IPS-18c (cell line): Measurements from ENCODE around the gene CEP57L1.
"Not testable (repeated sequence)": the region's sequence is repeated elsewhere in the genome, so short reads cannot be mapped to it uniquely, and the experiment has no call there.

Source experiments
- H3K4me3 ChIP-seq: 2 replicates; pipeline ENCODE4 v1.7.0; 2013; ENCODE audit warnings: low read depth, mild to moderate bottlenecking, low read length, moderate library complexity; ENCODE audit not compliant: insufficient read depth
- H3K9me3 ChIP-seq: one replicate; pipeline ENCODE4 v1.6.1; 2013; ENCODE audit warnings: mild to moderate bottlenecking, low read length, moderate library complexity; ENCODE audit not compliant: control insufficient read depth, insufficient read depth

Gene CEP57L1

GRCh38 chr6:109062767-109063352 lies 32.4 kb upstream of the CEP57L1 start:
- Histone ChIP-seq H3K9me3 (no peaks in the 10 kb centered on the region), H3K4me3 (no peak overlapping the region)

- no peaks in the 10 kb centered on the region for H3K9me3 ChIP-seq
Measured at GRCh38 chr6:109069746-109070145, 25.6 kb upstream of the CEP57L1 start.

DNA sequence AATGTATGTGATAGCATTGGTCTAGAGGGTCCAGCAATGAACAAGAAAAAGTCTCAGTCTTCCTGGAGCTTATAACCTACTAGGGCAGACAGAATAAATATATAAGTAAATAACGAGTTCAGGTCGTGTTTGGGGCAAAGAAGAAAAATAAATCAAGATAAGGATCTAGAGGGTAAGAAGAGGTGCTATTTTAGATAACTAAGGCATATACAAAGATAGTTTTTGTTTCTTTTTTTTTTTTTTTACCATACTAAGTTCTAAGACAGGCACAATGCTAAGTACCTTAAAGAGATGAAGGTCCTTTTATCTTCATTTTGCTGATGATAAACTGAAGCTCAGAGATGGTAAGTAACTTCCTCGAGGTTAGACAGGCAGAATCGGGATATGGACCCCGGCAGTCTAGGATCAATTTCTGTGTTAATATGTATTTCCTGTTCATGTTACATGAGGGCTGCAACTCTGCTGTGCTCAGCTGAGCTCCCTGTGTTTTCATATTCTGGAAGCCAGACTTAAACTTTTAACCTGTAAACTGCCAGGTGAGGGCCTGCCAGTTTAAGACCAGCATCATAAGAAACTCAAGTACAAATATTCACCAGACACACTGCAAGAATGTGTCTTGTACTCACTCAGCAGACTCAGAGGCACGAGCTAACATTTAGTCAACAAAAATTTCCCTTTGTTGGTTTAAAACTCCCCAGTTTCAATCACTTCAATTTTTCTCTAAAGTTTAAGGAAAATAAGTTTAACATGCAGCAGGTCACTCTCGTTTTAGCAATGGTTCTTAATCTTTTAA lies 24.0 kb upstream of the CEP57L1 start:
- no peaks in the 10 kb centered on the region for H3K9me3 ChIP-seq

More at GRCh38 chr6:109069746-109070145, 25.6 kb upstream of the CEP57L1 start:
- no peak overlapping the region for H3K4me3 ChIP-seq

GRCh38 chr6:109073344-109074132 lies 21.8 kb upstream of the CEP57L1 start:
- no peaks in the 10 kb centered on the region for H3K9me3 ChIP-seq

More for the DNA sequence above, 24.0 kb upstream of the CEP57L1 start:
- no peak overlapping the region for H3K4me3 ChIP-seq

GRCh38 chr6:109074133-109074415 lies 21.2 kb upstream of the CEP57L1 start:
- no peak overlapping the region for H3K4me3 ChIP-seq
- no peaks in the 10 kb centered on the region for H3K9me3 ChIP-seq

More at GRCh38 chr6:109073344-109074132, 21.8 kb upstream of the CEP57L1 start:
- no peak overlapping the region for H3K4me3 ChIP-seq

GRCh38 chr6:109075934-109076333 lies 19.4 kb upstream of the CEP57L1 start:
- Histone ChIP-seq H3K4me3 (no peak overlapping the region), H3K9me3 (no peaks in the 10 kb centered on the region)

DNA sequence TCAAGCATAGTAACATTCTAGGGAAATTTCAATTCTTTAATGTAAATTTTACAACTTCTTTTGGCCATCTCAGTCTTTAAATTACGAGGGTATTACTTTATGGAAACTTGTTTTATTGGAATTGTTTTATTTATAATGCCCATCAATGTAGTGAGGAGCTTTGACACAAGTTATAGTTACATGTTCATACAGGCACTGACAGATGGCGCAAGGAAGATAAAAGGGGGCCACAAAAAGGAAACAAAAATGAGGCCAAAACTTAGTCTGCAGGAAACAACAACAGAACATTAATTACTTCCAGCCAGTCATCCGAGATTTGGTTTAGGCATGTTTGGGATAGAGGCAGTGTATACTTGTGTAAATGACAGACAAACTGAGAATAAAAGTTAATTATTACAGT lies 18.9 kb upstream of the CEP57L1 start:
- H3K4me3 ChIP-seq: no peak overlapping the region

DNA sequence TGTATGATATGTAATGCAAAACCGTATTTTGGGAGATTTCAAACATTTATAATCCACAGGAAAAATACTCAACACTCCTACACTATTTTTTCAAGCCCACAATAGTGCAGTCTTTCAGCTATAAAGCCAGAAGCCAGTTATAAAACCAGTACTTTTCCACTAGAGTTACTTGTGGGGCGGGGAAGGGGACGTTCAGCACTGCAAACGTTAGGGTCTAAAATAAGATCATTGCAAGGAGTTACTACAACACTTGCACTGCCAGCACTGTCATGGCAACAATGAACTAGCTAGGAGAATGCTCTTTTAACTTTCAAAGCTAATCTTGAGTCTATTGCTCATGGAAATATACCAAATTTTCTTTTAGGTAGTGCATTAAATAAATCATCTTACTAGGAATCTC lies 15.3 kb upstream of the CEP57L1 start:
- Histone ChIP-seq H3K4me3 (no peak overlapping the region), H3K9me3 (no peaks in the 10 kb centered on the region)

More for the DNA sequence above, 18.9 kb upstream of the CEP57L1 start:
- no peaks in the 10 kb centered on the region for H3K9me3 ChIP-seq

DNA sequence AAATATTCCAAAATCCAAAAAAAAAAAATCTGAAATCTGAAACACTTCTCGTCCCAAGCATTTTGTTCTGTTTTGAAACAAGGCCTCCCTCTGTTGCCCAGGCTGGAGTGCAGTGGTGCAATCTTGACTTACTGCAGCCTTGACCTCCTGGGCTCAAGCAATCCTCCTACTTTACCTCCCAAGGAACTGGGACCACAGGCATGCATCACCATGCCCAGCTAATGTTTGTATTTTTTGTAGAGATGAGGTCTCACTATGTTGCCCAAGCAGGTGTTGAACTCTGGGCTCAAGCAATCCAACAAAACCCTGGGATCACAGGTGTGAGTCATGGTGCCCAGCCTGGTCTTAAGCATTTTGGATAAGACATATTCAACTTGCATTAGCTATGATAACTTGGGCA lies 14.3 kb upstream of the CEP57L1 start:
- Histone ChIP-seq H3K4me3 (no peak overlapping the region), H3K9me3 (no peaks in the 10 kb centered on the region)

DNA sequence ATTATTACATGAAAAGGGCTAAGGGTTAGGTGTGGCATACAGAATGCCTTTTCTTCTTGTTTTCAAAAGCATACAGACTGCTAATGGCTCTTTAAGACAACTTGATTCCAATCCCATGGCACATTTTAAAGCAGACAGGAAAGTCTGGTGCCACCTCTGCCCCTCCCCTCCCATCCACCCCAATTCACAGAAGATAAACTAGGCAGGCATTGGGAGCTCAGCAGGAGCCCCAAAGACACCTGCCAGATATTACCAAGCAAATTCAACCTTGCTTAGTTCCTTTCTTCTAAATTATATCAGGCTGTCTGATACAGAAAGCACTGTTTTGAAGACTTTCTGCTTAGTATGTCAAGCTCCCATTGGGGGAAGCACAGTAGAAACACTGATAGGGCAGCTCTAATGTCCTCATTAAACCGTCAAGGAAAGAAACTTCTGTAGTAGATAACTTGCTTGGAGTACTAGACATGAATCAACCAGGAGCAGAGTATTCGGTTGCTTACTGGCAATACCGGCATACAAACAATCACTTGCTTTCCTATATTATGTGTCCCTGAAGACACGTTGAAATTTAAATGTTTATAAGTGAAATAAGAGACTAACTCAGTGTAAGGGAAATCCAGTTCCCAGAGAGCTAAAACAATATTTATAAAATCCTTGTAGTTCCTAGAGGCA lies 13.7 kb upstream of the CEP57L1 start:
- H3K9me3 ChIP-seq: no peaks in the 10 kb centered on the region
- no peak overlapping the region for H3K4me3 ChIP-seq

GRCh38 chr6:109082188-109082577 lies 13.1 kb upstream of the CEP57L1 start:
- no peaks in the 10 kb centered on the region for H3K9me3 ChIP-seq
- no peak overlapping the region for H3K4me3 ChIP-seq

DNA sequence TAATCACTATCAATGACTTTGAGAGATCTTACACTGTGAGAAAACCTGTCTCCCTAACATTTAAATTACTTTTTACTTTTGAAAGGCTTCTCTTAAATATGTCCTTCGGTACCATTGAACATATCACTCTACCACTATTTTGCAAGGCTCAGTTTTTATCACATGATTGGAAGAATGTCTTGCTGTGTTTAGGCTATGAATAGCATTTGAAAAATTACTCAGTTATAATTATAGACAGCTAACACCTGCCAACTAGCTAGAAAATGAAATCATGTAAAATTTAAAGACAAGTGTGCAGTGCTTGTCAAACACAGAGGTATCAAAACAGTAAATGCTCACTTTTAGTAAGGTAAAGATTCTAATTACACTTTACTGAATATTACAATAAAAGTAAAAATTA lies 11.7 kb upstream of the CEP57L1 start:
- no peaks in the 10 kb centered on the region for H3K9me3 ChIP-seq
- no peak overlapping the region for H3K4me3 ChIP-seq

GRCh38 chr6:109084146-109084545 lies 11.2 kb upstream of the CEP57L1 start:
- H3K9me3 ChIP-seq, H3K4me3 ChIP-seq: not testable (repeated sequence)

DNA sequence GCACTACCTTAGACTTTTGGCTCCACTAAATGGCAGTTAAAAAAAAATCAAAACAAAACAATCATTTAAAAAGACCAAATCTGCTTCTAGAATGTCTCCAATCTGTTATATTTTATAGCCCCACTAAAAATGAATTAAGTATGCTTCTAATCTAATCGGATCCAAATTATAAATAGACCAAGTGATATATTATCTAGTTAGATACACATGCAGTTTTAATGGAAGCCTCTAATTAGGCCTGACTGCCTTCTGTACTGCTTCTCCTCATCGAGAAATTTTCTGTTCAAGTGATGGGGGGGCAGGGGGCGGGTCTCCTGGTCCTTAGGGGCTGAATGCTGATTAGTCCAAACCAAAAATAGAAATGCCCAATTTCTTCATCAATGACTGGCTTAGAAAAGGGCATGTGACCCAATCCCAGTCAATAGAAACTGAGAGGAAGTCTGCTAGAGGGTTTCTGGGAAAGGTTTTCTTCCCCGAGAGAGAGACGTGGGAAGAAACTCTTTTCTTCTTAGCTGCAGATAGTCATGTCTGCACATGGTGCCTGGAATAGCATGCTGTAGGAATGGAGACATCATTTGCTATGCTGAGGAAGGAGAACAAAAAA lies 7.5 kb upstream of the CEP57L1 start:
- no peaks in the 10 kb centered on the region for H3K9me3 ChIP-seq
- no peak overlapping the region for H3K4me3 ChIP-seq

DNA sequence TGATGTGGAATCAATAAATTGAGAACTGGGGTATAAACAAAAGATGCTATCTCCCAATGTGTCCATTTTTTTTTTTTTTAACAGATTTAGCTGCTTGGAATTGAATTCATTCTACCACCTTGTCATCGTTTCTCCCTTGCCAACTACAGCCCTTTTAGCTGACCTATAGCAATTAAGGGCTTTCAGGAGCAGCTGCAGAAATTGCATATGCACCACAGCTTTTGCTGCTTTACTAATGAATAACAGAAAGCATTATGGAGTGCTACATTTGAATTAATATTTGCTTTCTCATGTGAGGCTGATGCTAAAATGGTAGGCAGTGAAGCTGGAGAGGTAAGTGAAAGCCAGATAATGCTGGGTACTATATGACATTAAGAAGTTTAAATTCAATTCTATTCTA lies 6.3 kb upstream of the CEP57L1 start:
- no peak overlapping the region for H3K4me3 ChIP-seq
- H3K9me3 ChIP-seq: no peaks in the 10 kb centered on the region

DNA sequence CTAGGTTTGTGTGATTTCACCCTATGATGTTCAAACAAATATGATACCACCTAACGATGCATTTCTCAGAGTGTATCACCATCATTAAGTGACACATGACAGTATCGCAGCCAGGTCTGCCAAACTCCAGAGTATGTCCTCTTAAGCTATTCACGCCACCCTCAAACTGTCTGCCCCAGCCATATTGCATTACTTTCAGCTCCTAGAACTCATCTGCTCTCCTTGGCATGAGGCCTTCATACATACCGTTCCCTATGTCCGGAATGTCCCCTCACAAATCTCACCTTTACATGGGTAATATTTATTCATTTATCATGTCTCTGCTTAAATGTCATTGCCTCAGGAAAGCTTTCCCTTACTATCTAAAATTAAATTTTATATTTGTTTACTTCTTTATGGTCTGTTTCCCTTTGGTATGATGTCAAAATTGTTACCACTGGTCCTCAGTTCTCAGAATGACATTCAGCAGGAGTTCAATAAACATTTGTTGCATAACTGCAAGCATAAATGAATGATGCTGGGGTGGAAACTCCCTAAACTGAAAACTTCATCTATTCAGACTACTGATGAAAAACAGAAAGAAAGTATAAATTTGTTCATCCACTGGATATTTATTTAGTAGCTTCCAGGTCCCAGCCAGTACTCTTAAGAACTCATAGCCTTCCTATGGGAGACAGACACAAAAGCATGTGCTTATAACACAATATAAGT lies 3.8 kb upstream of the CEP57L1 start:
- Histone ChIP-seq H3K4me3 (no peak overlapping the region), H3K9me3 (no peaks in the 10 kb centered on the region)

DNA sequence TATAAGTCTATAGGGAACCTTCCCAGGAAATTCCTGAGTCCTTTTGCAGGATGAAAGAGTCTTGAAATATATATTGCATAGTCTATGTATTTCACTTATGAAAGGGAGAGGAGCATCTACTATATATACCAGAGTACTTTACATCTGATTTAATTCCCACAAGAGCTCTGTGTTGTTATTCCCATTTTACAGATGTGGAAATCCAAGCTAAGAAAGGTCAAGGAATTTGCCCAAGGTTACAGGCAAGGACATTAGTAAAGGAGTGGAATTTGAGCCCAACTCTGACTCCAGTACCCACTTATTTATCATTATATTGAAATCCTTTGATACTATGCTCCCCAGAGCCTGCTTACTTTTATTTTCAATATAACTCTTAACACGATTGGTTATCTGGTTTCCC lies 3.2 kb upstream of the CEP57L1 start:
- H3K9me3 ChIP-seq: no peaks in the 10 kb centered on the region
- no peak overlapping the region for H3K4me3 ChIP-seq
